GM23248 (cell line): ENCODE results near the gene MED10.

Experiments used
- EZH2 ChIP-seq: fragments of 200-600 bp; sonication (generic); IDR thresholded peaks from 2 replicates; pipeline ENCODE4 v1.6.1; 2018; ENCODE audit warnings: antibody characterized with exemption, mild to moderate bottlenecking; ENCODE audit not compliant: insufficient read depth, poor library complexity, severe bottlenecking
- EZH2phosphoT487 ChIP-seq: fragments of 200-600 bp; sonication (generic); IDR thresholded peaks from 2 replicates; pipeline ENCODE4 v1.6.1; 2018; ENCODE audit warnings: antibody characterized with exemption, moderate library complexity, mild to moderate bottlenecking, low read depth; ENCODE audit not compliant: insufficient read depth

DNA sequence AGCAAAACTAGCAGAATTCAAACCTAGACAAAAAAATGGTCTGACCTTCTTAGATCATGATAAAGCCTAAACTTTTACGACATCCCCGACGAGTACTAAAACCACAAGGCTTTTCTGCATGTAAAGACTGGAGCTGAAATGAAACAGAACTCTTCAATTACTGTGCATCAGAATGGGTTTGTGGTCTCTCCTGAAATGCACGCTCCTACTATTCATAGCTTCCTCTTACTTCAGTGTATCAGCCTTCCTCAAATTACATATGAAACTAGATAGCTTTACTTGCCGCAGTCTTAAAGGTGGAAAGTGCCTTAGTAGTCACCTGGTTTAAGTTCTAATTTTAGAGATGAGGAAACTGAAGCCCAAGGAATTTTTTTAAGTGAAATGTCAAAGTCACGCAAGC lies 24.6 kb upstream of the MED10 start:
- TF ChIP-seq EZH2 (no peak), EZH2phosphoT487 (no peak)
